Epithelial cell of esophagus (primary cell): ENCODE results near the gene EXOSC10.
"Not testable (repeated sequence)": the region's sequence is repeated elsewhere in the genome, so short reads cannot be mapped to it uniquely, and the experiment has no call there.

ENCODE experiments used
- DNase-seq: peaks from one replicate; pipeline ENCODE4 v3.0.0; 2010; ENCODE audit warnings: low read depth
- H3K4me3 ChIP-seq: 2 replicates; pipeline ENCODE4 v1.5.1; 2011; ENCODE audit warnings: mild to moderate bottlenecking, low read length, control low read depth
- CTCF ChIP-seq: IDR thresholded peaks from 2 replicates; pipeline ENCODE4 v1.5.1; 2011; ENCODE audit warnings: low read depth, mild to moderate bottlenecking, low read length, control low read depth, inconsistent platforms; ENCODE audit not compliant: insufficient read depth; ENCODE audit errors: missing control alignments

Gene EXOSC10

GRCh38 chr1:11042065-11042464, 57.6 kb downstream of the EXOSC10 start:
- DNase-seq = no peak
- no peak overlapping the region for H3K4me3 ChIP-seq
- TF ChIP-seq CTCF = no peak

GRCh38 chr1:11041048-11041447, 58.6 kb downstream of the EXOSC10 start:
- TF ChIP-seq CTCF = no peak
- DNase-seq = no peak
- no peak overlapping the region for H3K4me3 ChIP-seq

- DNase-seq, H3K4me3 ChIP-seq: not testable (repeated sequence)
These were observed 59.6 kb downstream of the EXOSC10 start for GRCh38 chr1:11040105-11040429.

GRCh38 chr1:11039351-11040104, 60.1 kb downstream of the EXOSC10 start:
- H3K4me3 ChIP-seq = no peak overlapping the region
- no peak for DNase-seq
- no peak for TF ChIP-seq CTCF

GRCh38 chr1:11037740-11038182, 61.9 kb downstream of the EXOSC10 start:
- TF ChIP-seq CTCF = peak; percentile 99
- peak; percentile 87 for DNase-seq

GRCh38 chr1:11037019-11037739, 62.5 kb downstream of the EXOSC10 start:
- H3K4me3 ChIP-seq, DNase-seq: not testable (repeated sequence)

More at GRCh38 chr1:11037740-11038182, 61.9 kb downstream of the EXOSC10 start:
- H3K4me3 ChIP-seq = no peak overlapping the region

GRCh38 chr1:11031624-11032262, 67.9 kb downstream of the EXOSC10 start:
- TF ChIP-seq CTCF = no peak
- H3K4me3 ChIP-seq = no peak overlapping the region
- DNase-seq = no peak

- no peak overlapping the region for H3K4me3 ChIP-seq
- TF ChIP-seq CTCF = no peak
- no peak for DNase-seq
These were observed 68.8 kb downstream of the EXOSC10 start for GRCh38 chr1:11030865-11031264.
